Activated CD8-positive, alpha-beta T cell treated with anti-CD3 and anti-CD28 coated beads for 36 hours (primary cell): ENCODE measurements around the gene GALNT9. TPM values are rescaled to one million over a fixed set of nuclear protein-coding genes. Genes with fewer than 3 reads are reported as not detected.
"Not testable (repeated sequence)": the region's sequence is repeated elsewhere in the genome, so short reads cannot be mapped to it uniquely, and the experiment has no call there.

Experiments
- ATAC-seq: fragments of 200-7000 bp; cut with Tn5 transposase; one replicate; pipeline ENCODE4 v1.10.0; 2021; ENCODE audit warnings: mild to moderate bottlenecking, moderate library complexity
- CTCF ChIA-PET: fragments of 350-600 bp; sonication (Branson Sonifier 250); formaldehyde crosslinking; loops from one replicate; lab custom pipeline; 2021; ENCODE audit warnings: antibody characterized with exemption; lab: Charles Lee
- POLR2A ChIA-PET: fragments of 350-600 bp; sonication (Branson Sonifier 250); formaldehyde crosslinking; loops from one replicate; lab custom pipeline; 2021; ENCODE audit warnings: antibody characterized with exemption; lab: Charles Lee
- DNase-seq: peaks from one replicate; pipeline ENCODE4 v3.0.0-alpha.2; 2020
- H3K27ac Mint-ChIP-seq: one replicate; pipeline ENCODE4 v1.8.0; 2021; ENCODE audit warnings: mild to moderate bottlenecking, mixed read lengths
- H3K27me3 Mint-ChIP-seq: one replicate; pipeline ENCODE4 v1.8.0; 2021; ENCODE audit warnings: mixed read lengths
- H3K36me3 Mint-ChIP-seq: one replicate; pipeline ENCODE4 v1.8.0; 2021; ENCODE audit warnings: low read depth, mixed read lengths
- H3K4me1 Mint-ChIP-seq: one replicate; pipeline ENCODE4 v1.8.0; 2021; ENCODE audit warnings: low read depth, mixed read lengths
- H3K4me3 Mint-ChIP-seq: one replicate; pipeline ENCODE4 v1.8.0; 2021; ENCODE audit warnings: mild to moderate bottlenecking, moderate library complexity, mixed read lengths
- H3K9me3 Mint-ChIP-seq: one replicate; pipeline ENCODE4 v1.8.0; 2021; ENCODE audit warnings: mixed read lengths
- CTCF ChIP-seq: fragments of 200-600 bp; IDR thresholded peaks from one replicate; pipeline ENCODE4 v1.8.0; 2022; ENCODE audit warnings: antibody characterized with exemption, mild to moderate bottlenecking
- intact Hi-C: fragments of 100-400 bp; cut with micrococcal nuclease; formaldehyde crosslinking; loops from one replicate; pipeline ENCODE4 v1.10.0; 2022
- total RNA-seq, 2 experiments: library from RNA; stranded (reverse); gene quantifications; one replicate each; pipeline ENCODE4 v1.2.3, GENCODE V29; 2021

Gene GALNT9
- total RNA-seq, 2 experiments from 2014 or later, result not detected

GRCh38 chr12:132246997-132247717, 82.2 kb downstream of the GALNT9 start:
- H3K4me3 Mint-ChIP-seq, result no peak overlapping the region
- H3K9me3 Mint-ChIP-seq, result no peaks in the 10 kb centered on the region
- ATAC-seq (no peak), DNase-seq (no peak)
- no peaks in the 10 kb centered on the region for H3K4me1 Mint-ChIP-seq
- intact Hi-C loops, result no loop called here
- no peak overlapping the region for H3K27ac Mint-ChIP-seq
- ChIA-PET CTCF (no interaction called here), POLR2A (no interaction called here)
- H3K36me3 Mint-ChIP-seq, result no peaks in the 10 kb centered on the region
- TF ChIP-seq CTCF, result no peak
- no peaks in the 10 kb centered on the region for H3K27me3 Mint-ChIP-seq

DNA sequence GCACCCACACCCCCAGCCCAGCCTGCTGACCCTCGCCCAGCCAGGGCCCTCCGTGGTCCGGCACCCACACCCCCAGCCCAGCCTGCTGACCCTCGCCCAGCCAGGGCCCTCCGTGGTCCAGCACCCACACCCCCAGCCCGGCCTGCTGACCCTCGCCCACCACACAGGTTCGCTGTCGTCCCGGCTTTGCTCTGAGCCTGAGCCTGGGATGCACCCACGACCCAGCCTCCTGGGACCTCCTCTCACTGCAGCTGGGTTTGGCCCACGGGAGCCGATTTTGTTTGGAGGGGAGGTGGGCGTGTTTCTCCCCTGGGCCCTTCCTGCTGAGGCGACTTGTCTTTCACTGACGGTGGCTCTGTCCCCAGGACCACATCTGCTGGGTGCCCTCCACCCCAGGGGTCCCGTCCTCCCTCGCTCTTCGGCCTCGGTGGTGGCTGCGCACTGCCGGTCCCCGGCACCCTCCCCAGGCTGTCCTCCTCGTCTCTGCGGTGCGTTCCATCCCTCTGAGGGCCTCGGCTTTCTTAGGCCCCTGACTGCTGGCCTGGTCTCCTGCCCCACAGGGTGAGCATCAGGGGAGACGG, 83.8 kb downstream of the GALNT9 start:
- TF ChIP-seq CTCF, result no peak
- no peak for ATAC-seq
- no peak for DNase-seq
- CTCF ChIA-PET, result no interaction called here
- no peaks in the 10 kb centered on the region for H3K4me1 Mint-ChIP-seq
- POLR2A ChIA-PET, result no interaction called here
- H3K9me3 Mint-ChIP-seq, result no peaks in the 10 kb centered on the region
- intact Hi-C loops, result no loop called here
- H3K27ac Mint-ChIP-seq, result no peak overlapping the region
- H3K27me3 Mint-ChIP-seq, result no peaks in the 10 kb centered on the region
- no peaks in the 10 kb centered on the region for H3K36me3 Mint-ChIP-seq
- no peak overlapping the region for H3K4me3 Mint-ChIP-seq

DNA sequence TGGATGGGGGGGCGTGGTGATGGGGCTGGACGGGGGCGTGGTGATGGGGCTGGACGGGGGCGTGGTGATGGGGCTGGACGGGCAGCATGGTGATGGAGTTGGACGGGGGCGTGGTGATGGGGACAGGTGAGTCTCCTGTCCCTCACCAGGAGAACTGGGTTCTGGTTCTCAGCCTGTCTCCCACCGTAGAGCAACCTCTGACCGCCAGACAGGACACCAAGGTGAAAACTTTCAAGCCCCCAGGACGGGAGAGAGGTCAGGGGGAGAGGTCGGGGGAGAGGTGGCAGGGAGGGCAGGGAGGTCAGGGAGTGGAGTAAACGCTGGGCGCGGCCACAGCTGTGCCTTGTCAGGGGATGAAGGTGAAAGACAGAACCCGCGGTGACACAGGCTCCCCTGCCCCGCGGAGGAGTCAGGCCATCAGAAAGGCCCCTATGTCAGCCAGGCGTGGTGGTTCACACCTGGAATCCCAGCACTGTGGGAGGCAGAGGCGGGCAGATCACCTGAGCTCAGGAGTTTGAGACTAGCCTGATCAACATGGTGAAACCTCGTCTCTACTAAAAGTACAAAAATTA, 84.6 kb downstream of the GALNT9 start:
- CTCF ChIA-PET, result no interaction called here

DNA sequence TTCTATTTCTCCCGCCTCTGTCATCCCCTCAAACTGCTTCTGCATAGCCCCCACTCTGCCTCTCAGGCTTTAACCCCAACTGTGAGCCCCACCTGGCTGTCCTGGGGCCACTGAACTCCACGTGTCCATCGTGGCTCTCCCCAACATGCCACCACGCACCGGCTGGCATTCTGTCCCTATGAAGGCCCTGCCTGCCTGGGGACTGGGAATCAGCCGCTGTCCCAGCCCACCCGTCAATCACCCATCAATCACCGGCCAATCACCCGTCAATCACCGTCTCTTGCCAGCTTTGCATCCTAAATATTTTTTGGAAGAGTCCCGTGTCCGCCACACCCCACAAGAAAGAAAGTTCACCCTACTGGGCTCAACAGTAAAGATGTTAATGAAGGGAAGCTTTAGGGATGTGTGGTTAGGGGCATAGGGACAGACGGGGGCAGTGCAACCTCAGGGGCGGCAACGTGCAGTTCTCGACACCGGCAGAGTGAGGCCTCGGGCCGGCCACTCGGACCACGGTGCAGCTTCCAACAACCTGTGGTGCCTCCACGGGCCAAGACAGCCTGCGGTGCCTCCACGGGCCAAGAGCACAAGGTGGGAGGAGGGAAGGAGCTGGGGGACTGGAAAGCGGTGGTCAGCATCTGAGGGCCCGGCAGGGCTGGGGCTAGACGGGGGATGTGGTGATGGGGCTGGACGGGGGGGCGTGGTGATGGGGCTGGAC, 85.6 kb downstream of the GALNT9 start:
- no peaks in the 10 kb centered on the region for H3K4me1 Mint-ChIP-seq
- POLR2A ChIA-PET, result no interaction called here
- no peaks in the 10 kb centered on the region for H3K36me3 Mint-ChIP-seq
- DNase-seq (no peak), ATAC-seq (no peak)
- no peak overlapping the region for H3K27ac Mint-ChIP-seq
- H3K4me3 Mint-ChIP-seq, result no peak overlapping the region
- no peak for TF ChIP-seq CTCF
- no peaks in the 10 kb centered on the region for H3K27me3 Mint-ChIP-seq
- intact Hi-C loops, result no loop called here
- H3K9me3 Mint-ChIP-seq, result no peaks in the 10 kb centered on the region
- CTCF ChIA-PET, result no interaction called here

More for the DNA sequence above, 84.6 kb downstream of the GALNT9 start:
- ATAC-seq (no peak), DNase-seq (no peak)
- Mint-ChIP-seq H3K4me1 (no peaks in the 10 kb centered on the region), H3K27me3 (no peaks in the 10 kb centered on the region), H3K4me3 (no peak overlapping the region), H3K27ac (no peak overlapping the region), H3K36me3 (no peaks in the 10 kb centered on the region), H3K9me3 (no peaks in the 10 kb centered on the region)
- POLR2A ChIA-PET, result no interaction called here
- intact Hi-C loops, result no loop called here
- TF ChIP-seq CTCF, result no peak

DNA sequence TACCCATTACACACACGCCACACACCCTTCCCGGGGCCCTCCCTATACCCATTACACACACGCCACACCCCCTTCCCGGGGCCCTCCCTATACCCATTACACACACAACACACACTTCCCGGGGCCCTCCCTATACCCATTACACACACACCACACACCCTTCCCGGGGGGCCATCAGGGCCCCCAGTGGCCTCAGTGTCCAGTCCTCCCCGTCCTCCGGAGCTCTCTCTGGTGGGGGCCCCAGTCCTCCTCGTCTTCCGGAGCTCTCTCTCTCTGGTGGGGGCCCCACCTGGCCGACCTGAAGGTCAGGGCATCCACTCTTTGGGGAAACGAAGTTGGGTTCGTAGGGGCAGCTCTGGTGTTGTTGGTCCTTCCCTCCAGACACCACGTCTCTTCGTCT, 86.2 kb downstream of the GALNT9 start:
- CTCF ChIA-PET, H3K36me3 Mint-ChIP-seq, DNase-seq, H3K9me3 Mint-ChIP-seq, H3K27me3 Mint-ChIP-seq, H3K27ac Mint-ChIP-seq, H3K4me3 Mint-ChIP-seq, POLR2A ChIA-PET, ATAC-seq, H3K4me1 Mint-ChIP-seq, intact Hi-C loops: not testable (repeated sequence)

DNA sequence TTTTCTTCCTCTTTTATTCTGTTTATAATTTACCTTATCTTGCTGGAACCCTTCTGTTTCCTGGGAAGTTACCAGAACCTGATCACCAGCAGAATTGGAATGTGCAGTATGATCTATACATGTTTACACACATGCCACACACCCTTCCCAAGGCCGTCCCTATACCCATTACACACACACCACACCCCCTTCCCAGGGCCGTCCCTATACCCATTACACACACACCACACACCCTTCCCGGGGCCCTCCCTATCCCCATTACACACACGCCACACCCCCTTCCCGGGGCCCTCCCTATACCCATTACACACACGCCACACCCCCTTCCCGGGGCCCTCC, 88.8 kb downstream of the GALNT9 start:
- DNase-seq, ATAC-seq, intact Hi-C loops, H3K27ac Mint-ChIP-seq, H3K9me3 Mint-ChIP-seq, CTCF ChIA-PET, H3K4me1 Mint-ChIP-seq, H3K36me3 Mint-ChIP-seq, POLR2A ChIA-PET, H3K27me3 Mint-ChIP-seq, H3K4me3 Mint-ChIP-seq: not testable (repeated sequence)
